ENCODE results near the gene BMP8A.
"Not testable (repeated sequence)": the region's sequence is repeated elsewhere in the genome, so short reads cannot be mapped to it uniquely, and the experiment has no call there.

BMP8A gene

GRCh38 chr1:39483276-39483675 lies 8.2 kb upstream of the BMP8A start:
- DNase-seq (ENCODE audit: low read depth, low spot score) = no peak

- no peak for DNase-seq (ENCODE audit: low read depth, low spot score)
Observed at GRCh38 chr1:39484564-39484963, 6.9 kb upstream of the BMP8A start.

- DNase-seq (ENCODE audit: low read depth, low spot score) = no peak
Observed at GRCh38 chr1:39485046-39485803, 6.2 kb upstream of the BMP8A start.

- DNase-seq (ENCODE audit: low read depth, low spot score) = no peak
Observed at GRCh38 chr1:39488012-39488545, 3.4 kb upstream of the BMP8A start.

- no peak for DNase-seq (ENCODE audit: low read depth, low spot score)
Observed at GRCh38 chr1:39488793-39489566, 2.5 kb upstream of the BMP8A start.

- no peak for DNase-seq (ENCODE audit: low read depth, low spot score)
Observed at GRCh38 chr1:39489567-39490239, 1.7 kb upstream of the BMP8A start.

GRCh38 chr1:39490596-39491145 lies 765 bp upstream of the BMP8A start:
- DNase-seq (ENCODE audit: low read depth, low spot score) = no peak

- DNase-seq (ENCODE audit: low read depth, low spot score) = not testable (repeated sequence)
Observed at GRCh38 chr1:39492118-39493042, 944 bp downstream of the BMP8A start.

- not testable (repeated sequence) for DNase-seq (ENCODE audit: low read depth, low spot score)
Observed at GRCh38 chr1:39493043-39493810, 1.8 kb downstream of the BMP8A start.

GRCh38 chr1:39494671-39495410 lies 3.4 kb downstream of the BMP8A start:
- DNase-seq (ENCODE audit: low read depth, low spot score) = no peak

- DNase-seq (ENCODE audit: low read depth, low spot score) = not testable (repeated sequence)
Observed at GRCh38 chr1:39496520-39496919, 5.1 kb downstream of the BMP8A start.

GRCh38 chr1:39497585-39497984 lies 6.1 kb downstream of the BMP8A start:
- DNase-seq (ENCODE audit: low read depth, low spot score) = no peak

GRCh38 chr1:39498096-39498710 lies 6.8 kb downstream of the BMP8A start:
- DNase-seq (ENCODE audit: low read depth, low spot score) = not testable (repeated sequence)

GRCh38 chr1:39498821-39499220 lies 7.4 kb downstream of the BMP8A start:
- DNase-seq (ENCODE audit: low read depth, low spot score) = not testable (repeated sequence)

- no peak for DNase-seq (ENCODE audit: low read depth, low spot score)
Observed at GRCh38 chr1:39499668-39500067, 8.2 kb downstream of the BMP8A start.

- no peak for DNase-seq (ENCODE audit: low read depth, low spot score)
Observed at GRCh38 chr1:39500862-39501389, 9.5 kb downstream of the BMP8A start.

- no peak for DNase-seq (ENCODE audit: low read depth, low spot score)
Observed at GRCh38 chr1:39501666-39502065, 10.2 kb downstream of the BMP8A start.

- DNase-seq (ENCODE audit: low read depth, low spot score) = not testable (repeated sequence)
Observed at GRCh38 chr1:39504436-39504835, 13.0 kb downstream of the BMP8A start.

GRCh38 chr1:39505289-39505688 lies 13.9 kb downstream of the BMP8A start:
- no peak for DNase-seq (ENCODE audit: low read depth, low spot score)
